ENCODE data around the gene NPM1. TPM values are rescaled to one million over a fixed set of nuclear protein-coding genes. Genes with fewer than 3 reads are reported as not detected.
A peak's percentile ranks its signal among the peaks of the same experiment; 100 is the strongest.

Gene NPM1
- total and polyA plus RNA-seq, 2 of the 13 experiments (the other 11 are each of a cell fraction or from before 2014, with no cell fraction given) = 2,047 to 3,353 TPM

DNA sequence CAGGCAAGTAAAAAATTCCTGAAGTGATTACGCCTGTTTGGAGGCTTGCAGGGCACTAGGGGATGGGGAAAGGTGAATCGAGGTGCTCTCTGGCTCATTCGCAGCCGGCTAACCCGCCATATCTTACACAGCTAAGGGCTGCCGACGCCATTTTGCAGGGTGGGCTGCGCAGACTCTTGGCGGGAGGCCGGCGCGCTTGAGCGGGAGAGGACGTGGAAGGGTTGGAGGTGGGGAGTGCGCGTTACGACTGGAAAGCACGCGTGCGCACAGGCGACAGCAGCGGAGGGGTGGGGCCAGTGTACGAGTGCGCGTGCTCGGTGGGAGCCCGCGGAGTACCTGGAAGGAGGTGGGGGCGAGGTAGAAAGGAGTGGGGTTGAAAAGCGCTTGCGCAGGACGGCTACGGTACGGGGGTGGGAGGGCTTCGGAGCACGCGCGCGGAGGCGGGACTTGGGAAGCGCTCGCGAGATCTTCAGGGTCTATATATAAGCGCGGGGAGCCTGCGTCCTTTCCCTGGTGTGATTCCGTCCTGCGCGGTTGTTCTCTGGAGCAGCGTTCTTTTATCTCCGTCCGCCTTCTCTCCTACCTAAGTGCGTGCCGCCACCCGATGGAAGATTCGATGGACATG lies at the start of gene NPM1 (continued):
- TF ChIP-seq, protein P1, sequence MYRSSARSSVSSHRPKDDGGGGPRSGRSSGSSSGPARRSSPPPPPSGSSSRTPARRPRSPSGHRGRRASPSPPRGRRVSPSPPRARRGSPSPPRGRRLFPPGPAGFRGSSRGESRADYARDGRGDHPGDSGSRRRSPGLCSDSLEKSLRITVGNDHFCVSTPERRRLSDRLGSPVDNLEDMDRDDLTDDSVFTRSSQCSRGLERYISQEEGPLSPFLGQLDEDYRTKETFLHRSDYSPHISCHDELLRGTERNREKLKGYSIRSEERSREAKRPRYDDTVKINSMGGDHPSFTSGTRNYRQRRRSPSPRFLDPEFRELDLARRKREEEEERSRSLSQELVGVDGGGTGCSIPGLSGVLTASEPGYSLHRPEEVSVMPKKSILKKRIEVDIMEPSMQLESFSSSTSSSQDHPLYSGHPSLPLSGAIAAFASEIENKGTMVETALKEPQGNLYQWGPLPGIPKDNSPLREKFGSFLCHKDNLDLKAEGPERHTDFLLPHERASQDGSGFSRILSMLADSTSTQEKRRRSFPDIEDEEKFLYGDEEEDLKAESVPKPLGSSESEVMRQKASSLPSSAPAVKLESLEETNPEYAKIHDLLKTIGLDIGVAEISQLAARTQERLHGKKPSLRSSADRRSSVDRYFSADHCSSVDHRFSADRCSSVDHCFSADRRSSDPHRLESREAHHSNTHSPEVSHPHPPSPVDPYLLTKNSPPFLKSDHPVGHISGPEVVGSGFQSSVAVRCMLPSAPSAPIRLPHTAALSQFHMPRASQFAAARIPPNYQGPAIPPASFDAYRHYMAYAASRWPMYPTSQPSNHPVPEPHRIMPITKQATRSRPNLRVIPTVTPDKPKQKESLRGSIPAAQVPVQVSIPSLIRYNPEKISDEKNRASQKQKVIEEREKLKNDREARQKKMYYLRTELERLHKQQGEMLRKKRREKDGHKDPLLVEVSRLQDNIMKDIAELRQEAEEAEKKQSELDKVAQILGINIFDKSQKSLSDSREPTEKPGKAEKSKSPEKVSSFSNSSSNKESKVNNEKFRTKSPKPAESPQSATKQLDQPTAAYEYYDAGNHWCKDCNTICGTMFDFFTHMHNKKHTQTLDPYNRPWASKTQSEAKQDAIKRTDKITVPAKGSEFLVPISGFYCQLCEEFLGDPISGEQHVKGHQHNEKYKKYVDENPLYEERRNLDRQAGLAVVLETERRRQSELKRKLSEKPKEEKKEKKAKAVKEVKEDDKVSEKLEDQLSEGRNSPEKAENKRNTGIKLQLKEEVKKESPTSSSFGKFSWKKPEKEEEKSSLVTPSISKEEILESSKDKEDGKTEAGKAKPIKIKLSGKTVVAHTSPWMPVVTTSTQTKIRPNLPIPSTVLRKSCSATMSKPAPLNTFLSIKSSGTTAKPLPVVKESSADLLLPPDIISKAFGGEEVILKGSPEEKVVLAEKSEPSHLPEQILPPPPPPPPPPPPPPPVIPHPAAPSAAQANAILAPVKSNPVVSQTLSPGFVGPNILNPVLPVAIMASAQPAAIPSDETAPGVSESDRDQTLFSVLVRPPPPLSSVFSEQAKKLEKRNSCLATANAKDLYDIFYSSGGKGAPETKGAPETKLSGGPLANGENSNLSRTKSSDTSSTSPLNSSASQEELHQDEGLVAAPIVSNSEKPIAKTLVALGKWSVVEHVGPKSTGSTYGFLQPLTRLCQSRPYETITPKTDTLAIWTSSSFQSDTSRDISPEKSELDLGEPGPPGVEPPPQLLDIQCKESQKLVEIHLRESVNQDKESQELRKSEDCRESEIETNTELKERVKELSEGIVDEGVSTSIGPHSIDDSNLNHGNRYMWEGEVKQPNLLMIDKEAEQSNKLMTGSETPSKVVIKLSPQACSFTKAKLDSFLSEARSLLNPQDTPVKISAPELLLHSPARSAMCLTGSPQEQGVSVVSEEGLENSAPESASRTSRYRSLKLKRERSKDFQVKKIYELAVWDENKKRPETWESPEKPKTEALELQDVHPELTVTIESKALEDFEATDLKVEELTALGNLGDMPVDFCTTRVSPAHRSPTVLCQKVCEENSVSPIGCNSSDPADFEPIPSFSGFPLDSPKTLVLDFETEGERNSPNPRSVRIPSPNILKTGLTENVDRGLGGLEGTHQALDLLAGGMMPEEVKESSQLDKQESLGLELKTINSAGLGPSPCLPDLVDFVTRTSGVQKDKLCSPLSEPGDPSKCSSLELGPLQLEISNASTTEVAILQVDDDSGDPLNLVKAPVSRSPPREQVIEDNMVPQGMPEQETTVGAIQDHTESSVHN (CRISPR knock-in tag; IDR thresholded peaks at IDR 0.05) = 0 out of 2 replicates have a peak, but pooled peaks have one; percentile 12
- peak; percentile 75 for TF ChIP-seq JARID2 (CRISPR knock-in tag; IDR thresholded peaks at IDR 0.05; ENCODE audit: insufficient replicate concordance)
- TF ChIP-seq THAP11 (CRISPR knock-in tag; IDR thresholded peaks at IDR 0.05) = peak; percentile 81
- TF ChIP-seq GATAD1 (CRISPR knock-in tag; IDR thresholded peaks at IDR 0.05) = peak; percentile 84
- 0 out of 2 replicates have a peak, but pooled peaks have one; percentile 67 for TF ChIP-seq GATA4 (IDR thresholded peaks at IDR 0.05; ENCODE audit: borderline replicate concordance, low read depth)
- TF ChIP-seq, protein P2, sequence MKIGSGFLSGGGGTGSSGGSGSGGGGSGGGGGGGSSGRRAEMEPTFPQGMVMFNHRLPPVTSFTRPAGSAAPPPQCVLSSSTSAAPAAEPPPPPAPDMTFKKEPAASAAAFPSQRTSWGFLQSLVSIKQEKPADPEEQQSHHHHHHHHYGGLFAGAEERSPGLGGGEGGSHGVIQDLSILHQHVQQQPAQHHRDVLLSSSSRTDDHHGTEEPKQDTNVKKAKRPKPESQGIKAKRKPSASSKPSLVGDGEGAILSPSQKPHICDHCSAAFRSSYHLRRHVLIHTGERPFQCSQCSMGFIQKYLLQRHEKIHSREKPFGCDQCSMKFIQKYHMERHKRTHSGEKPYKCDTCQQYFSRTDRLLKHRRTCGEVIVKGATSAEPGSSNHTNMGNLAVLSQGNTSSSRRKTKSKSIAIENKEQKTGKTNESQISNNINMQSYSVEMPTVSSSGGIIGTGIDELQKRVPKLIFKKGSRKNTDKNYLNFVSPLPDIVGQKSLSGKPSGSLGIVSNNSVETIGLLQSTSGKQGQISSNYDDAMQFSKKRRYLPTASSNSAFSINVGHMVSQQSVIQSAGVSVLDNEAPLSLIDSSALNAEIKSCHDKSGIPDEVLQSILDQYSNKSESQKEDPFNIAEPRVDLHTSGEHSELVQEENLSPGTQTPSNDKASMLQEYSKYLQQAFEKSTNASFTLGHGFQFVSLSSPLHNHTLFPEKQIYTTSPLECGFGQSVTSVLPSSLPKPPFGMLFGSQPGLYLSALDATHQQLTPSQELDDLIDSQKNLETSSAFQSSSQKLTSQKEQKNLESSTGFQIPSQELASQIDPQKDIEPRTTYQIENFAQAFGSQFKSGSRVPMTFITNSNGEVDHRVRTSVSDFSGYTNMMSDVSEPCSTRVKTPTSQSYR (CRISPR knock-in tag; IDR thresholded peaks at IDR 0.05; ENCODE audit: borderline replicate concordance) = peak; percentile 49; the same call in 1 of the 2 replicates
- TF ChIP-seq HNF4G (IDR thresholded peaks at IDR 0.05; ENCODE audit: borderline replicate concordance, low read depth, low read length) = no peak
- TF ChIP-seq HNF4G (CRISPR knock-in tag; IDR thresholded peaks at IDR 0.05; ENCODE audit: borderline replicate concordance, low read depth) = peak; percentile 32; the same call in 1 of the 2 replicates
- peak; percentile 54; the same call in 1 of the 2 replicates for TF ChIP-seq ZNF768 (CRISPR knock-in tag; IDR thresholded peaks at IDR 0.05)
- TF ChIP-seq SP5 (CRISPR knock-in tag; IDR thresholded peaks at IDR 0.05; ENCODE audit: borderline replicate concordance, low read depth) = peak; percentile 19; the same call in 1 of the 2 replicates
- TF ChIP-seq ZFYVE20 (CRISPR knock-in tag; IDR thresholded peaks at IDR 0.05; ENCODE audit: borderline replicate concordance, low read depth) = no peak
- peak; percentile 87 for TF ChIP-seq HNRNPLL (IDR thresholded peaks at IDR 0.05; ENCODE audit: low read depth, low read length, poor library complexity, severe bottlenecking)
- 0 out of 2 replicates have a peak, but pooled peaks have one; percentile 16 for TF ChIP-seq U2AF2 (IDR thresholded peaks at IDR 0.05; ENCODE audit: low read depth, low read length)
- TF ChIP-seq YY1 (IDR thresholded peaks at IDR 0.05; ENCODE audit: insufficient read depth, insufficient replicate concordance, low read depth, low read length) = peak; percentile 97
- TF ChIP-seq, protein P3, sequence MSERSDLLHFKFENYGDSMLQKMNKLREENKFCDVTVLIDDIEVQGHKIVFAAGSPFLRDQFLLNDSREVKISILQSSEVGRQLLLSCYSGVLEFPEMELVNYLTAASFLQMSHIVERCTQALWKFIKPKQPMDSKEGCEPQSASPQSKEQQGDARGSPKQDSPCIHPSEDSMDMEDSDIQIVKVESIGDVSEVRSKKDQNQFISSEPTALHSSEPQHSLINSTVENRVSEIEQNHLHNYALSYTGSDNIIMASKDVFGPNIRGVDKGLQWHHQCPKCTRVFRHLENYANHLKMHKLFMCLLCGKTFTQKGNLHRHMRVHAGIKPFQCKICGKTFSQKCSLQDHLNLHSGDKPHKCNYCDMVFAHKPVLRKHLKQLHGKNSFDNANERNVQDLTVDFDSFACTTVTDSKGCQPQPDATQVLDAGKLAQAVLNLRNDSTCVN (CRISPR knock-in tag; IDR thresholded peaks at IDR 0.05; ENCODE audit: borderline replicate concordance) = peak; percentile 58; the same call in 1 of the 2 replicates
- TF ChIP-seq ASH2L (IDR thresholded peaks at IDR 0.05; ENCODE audit: insufficient read length, low read depth, low read length) = peak; percentile 18

All from HepG2 (cell line).